ENCODE results near the gene SEH1L. TPM values are rescaled to one million over a fixed set of nuclear protein-coding genes. Genes with fewer than 3 reads are reported as not detected.

SEH1L gene
- total and polyA plus RNA-seq, 4 donors = 24.2 to 43.8 (median 26.4) TPM

DNA sequence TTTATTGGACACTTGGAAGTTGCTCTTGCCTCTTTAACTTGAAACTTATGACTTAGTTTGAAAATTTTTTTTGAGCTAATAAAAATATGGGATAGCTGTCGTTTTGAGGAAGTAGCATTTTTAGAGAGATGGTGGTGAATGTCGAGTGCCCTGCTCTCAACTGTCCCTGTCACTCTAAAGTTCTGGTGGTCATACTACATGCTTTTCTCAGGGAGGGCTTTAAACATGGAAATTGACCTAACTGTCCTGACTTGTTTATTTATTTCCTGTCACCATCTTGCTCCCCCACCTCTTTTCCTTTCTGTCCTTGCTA is 59.4 kb downstream of the SEH1L start:
- ATAC-seq (ENCODE audit: insufficient read depth, low FRiP score) = no peak

DNA sequence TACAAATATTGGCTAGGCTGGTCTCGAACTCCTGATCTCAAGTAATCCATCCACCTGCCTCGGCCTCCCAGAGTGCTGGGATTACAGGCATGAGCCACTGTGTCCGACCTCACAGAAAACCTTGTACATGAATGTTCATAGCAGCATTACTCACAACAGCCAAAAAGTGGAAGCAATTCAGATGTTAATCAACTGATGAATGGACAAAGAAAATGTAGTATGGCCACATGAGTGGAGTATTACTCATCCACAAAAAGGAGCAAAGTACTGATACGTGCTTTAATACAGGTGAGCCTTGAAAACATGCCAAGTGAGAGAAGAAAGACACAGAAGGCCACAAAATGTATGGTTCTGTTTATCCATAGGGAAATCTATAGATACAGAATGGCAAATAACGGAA is 63.9 kb downstream of the SEH1L start:
- H3K27me3 ChIP-seq (ENCODE audit: control insufficient read depth in 3 of 3, insufficient read depth in 3 of 3, low read length in 2 of 3) = no peaks in the 10 kb centered on the region
- WGBS, 2 donors = 96 to 99% methylated on average over 5 of the region's 5 CpGs
- no peak overlapping the region for H3K27ac ChIP-seq (ENCODE audit: low read depth in 1 of 2, low read length in 1 of 2)
- H3K36me3 ChIP-seq (ENCODE audit: control insufficient read depth in 4 of 4, insufficient read depth in 4 of 4, low read length in 4 of 4) = peaks cover 22 to 35% (median 29%) of the 10 kb centered on the region in 4 donors
- H3K4me1 ChIP-seq (ENCODE audit: control insufficient read depth in 5 of 5, insufficient read depth in 5 of 5, low read length in 5 of 5) = peaks cover 0 to 5% (median 0%) of the 10 kb centered on the region in 5 donors
- DNase-seq (no peak), ATAC-seq (ENCODE audit: insufficient read depth, low FRiP score) (no peak)
- H3K9me3 ChIP-seq (ENCODE audit: control insufficient read depth in 4 of 4, insufficient read depth in 3 of 4, low read length in 3 of 4) = no peaks in the 10 kb centered on the region
- TF ChIP-seq, protein P1, sequence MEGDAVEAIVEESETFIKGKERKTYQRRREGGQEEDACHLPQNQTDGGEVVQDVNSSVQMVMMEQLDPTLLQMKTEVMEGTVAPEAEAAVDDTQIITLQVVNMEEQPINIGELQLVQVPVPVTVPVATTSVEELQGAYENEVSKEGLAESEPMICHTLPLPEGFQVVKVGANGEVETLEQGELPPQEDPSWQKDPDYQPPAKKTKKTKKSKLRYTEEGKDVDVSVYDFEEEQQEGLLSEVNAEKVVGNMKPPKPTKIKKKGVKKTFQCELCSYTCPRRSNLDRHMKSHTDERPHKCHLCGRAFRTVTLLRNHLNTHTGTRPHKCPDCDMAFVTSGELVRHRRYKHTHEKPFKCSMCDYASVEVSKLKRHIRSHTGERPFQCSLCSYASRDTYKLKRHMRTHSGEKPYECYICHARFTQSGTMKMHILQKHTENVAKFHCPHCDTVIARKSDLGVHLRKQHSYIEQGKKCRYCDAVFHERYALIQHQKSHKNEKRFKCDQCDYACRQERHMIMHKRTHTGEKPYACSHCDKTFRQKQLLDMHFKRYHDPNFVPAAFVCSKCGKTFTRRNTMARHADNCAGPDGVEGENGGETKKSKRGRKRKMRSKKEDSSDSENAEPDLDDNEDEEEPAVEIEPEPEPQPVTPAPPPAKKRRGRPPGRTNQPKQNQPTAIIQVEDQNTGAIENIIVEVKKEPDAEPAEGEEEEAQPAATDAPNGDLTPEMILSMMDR (IDR thresholded peaks at IDR 0.05; ENCODE audit: control extremely low read depth, extremely low read depth) = no peak
- no peak overlapping the region for H3K4me3 ChIP-seq
- H3K9ac ChIP-seq (ENCODE audit: insufficient read depth in 1 of 2, low read length in 2 of 2) = no peak overlapping the region

More for the DNA sequence above, 59.4 kb downstream of the SEH1L start:
- H3K36me3 ChIP-seq (ENCODE audit: control insufficient read depth in 4 of 4, insufficient read depth in 4 of 4, low read length in 4 of 4) = peaks cover 8 to 15% (median 12%) of the 10 kb centered on the region in 4 donors
- no peaks in the 10 kb centered on the region for H3K27me3 ChIP-seq (ENCODE audit: control insufficient read depth in 3 of 3, insufficient read depth in 3 of 3, low read length in 2 of 3)
- no peak overlapping the region for H3K9ac ChIP-seq (ENCODE audit: insufficient read depth in 1 of 2, low read length in 2 of 2)
- no peak overlapping the region for H3K4me3 ChIP-seq
- no peak overlapping the region for H3K27ac ChIP-seq (ENCODE audit: low read depth in 1 of 2, low read length in 1 of 2)
- H3K4me1 ChIP-seq (ENCODE audit: control insufficient read depth in 5 of 5, insufficient read depth in 5 of 5, low read length in 5 of 5) = peaks cover 0 to 2% (median 0%) of the 10 kb centered on the region in 5 donors
- H3K9me3 ChIP-seq (ENCODE audit: control insufficient read depth in 4 of 4, insufficient read depth in 3 of 4, low read length in 3 of 4) = no peaks in the 10 kb centered on the region
- DNase-seq = no peak
- TF ChIP-seq, protein P1 (IDR thresholded peaks at IDR 0.05; ENCODE audit: control extremely low read depth, extremely low read depth) = no peak
- WGBS, 2 donors = 27 to 43% methylated on average over 2 of the region's 2 CpGs

DNA sequence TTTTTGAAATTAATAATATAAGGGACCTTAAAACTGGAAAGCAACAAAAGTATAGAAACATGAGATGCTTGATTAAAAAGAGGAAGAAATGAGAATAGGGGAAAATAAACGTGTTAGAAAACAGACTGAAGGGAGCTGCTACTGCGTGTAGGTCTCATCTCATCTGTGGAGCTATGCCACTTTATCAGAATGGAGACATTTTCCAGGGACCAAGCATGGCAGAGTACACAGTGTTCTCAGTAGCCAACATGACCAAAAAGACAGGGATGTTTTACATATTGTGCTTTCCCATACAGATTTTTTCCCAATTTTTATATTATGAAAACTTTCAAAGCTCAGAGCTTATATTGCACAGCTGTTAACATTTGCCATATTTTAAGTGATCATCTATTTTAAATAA is 66.4 kb downstream of the SEH1L start:
- no peak overlapping the region for H3K9ac ChIP-seq (ENCODE audit: insufficient read depth in 1 of 2, low read length in 2 of 2)
- no peak for ATAC-seq (ENCODE audit: insufficient read depth, low FRiP score)

More for the DNA sequence above, 66.4 kb downstream of the SEH1L start:
- H3K27ac ChIP-seq (ENCODE audit: low read depth in 1 of 2, low read length in 1 of 2) = no peak overlapping the region
- no peaks in the 10 kb centered on the region for H3K9me3 ChIP-seq (ENCODE audit: control insufficient read depth in 4 of 4, insufficient read depth in 3 of 4, low read length in 3 of 4)
- H3K36me3 ChIP-seq (ENCODE audit: control insufficient read depth in 4 of 4, insufficient read depth in 4 of 4, low read length in 4 of 4) = peaks cover 23 to 41% (median 27%) of the 10 kb centered on the region in 4 donors
- no peak for DNase-seq
- no peak overlapping the region for H3K4me3 ChIP-seq
- 90 to 91% methylated on average over 2 of the region's 2 CpGs for WGBS, 2 donors
- H3K4me1 ChIP-seq (ENCODE audit: control insufficient read depth in 5 of 5, insufficient read depth in 5 of 5, low read length in 5 of 5) = peaks cover 0 to 9% (median 0%) of the 10 kb centered on the region in 5 donors
- no peaks in the 10 kb centered on the region for H3K27me3 ChIP-seq (ENCODE audit: control insufficient read depth in 3 of 3, insufficient read depth in 3 of 3, low read length in 2 of 3)
- TF ChIP-seq, protein P1 (IDR thresholded peaks at IDR 0.05; ENCODE audit: control extremely low read depth, extremely low read depth) = no peak
